Measurements from ENCODE around the gene ESYT2.
"Not testable (repeated sequence)": the region's sequence is repeated elsewhere in the genome, so short reads cannot be mapped to it uniquely, and the experiment has no call there.

The ESYT2 gene

GRCh38 chr7:158856883-158857668, 27.8 kb upstream of the ESYT2 start:
- no peak for DNase-seq (ENCODE audit: low read depth)

DNA sequence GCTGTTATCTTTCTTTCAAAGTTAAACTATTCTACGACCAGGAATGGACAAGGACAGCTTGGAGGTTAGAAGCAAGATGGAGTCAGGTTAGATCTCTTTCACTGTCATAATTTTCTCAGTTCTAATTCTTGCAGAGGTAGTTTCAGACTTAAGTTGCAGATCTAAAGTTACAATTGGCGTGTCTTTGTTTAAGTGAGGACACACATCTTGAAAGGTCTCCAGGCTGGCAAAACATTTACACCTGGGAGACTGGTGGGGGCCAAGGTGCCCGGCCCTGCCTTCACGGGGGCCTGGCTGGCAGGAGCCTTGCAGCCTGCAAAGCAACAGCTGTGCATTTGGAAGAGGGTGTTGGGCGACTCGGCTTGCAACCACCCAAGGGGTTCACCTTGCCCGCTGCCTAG, 25.4 kb upstream of the ESYT2 start:
- DNase-seq (ENCODE audit: low read depth), result no peak

- no peak for DNase-seq (ENCODE audit: low read depth)
Observed at GRCh38 chr7:158850545-158851102, 21.3 kb upstream of the ESYT2 start.

DNA sequence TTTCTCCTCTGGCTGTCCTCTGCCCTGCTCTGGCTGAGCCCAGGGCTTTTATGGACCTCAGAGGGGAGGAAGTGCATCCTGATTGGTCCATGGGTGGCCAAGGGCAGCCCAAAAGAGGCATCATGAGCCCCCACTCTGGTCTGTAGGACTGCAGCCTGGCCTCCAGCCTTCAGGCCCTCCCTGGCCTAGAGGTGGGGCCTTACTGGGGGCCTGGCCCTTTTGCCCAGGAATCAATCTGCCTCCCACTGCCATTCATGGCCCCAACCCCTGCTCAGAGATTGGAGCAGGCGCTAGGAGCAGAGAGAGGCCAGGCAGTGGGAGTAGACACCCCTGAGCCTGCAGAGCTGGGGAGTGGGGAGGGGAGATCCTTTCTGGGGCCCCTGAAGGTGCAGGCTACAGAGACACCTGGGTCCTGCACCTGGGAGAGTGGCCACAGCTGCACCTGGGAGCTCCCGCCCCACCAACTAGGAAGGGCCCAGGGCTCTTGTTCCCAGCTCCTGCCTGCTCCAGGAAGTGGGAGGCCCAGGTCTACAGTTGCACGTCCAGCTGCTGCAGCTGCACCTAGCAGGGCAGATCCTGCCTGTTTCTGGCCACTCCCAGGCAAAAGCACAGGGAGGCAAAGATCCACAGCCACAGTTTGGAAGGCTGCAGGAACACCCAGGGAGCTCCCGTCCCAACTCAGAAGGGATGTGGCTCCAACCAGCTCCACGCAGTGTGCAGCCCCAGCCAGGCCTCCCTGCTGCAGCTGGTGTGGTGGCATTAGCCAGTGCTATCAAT, 20.6 kb upstream of the ESYT2 start:
- no peak for DNase-seq (ENCODE audit: low read depth)

DNA sequence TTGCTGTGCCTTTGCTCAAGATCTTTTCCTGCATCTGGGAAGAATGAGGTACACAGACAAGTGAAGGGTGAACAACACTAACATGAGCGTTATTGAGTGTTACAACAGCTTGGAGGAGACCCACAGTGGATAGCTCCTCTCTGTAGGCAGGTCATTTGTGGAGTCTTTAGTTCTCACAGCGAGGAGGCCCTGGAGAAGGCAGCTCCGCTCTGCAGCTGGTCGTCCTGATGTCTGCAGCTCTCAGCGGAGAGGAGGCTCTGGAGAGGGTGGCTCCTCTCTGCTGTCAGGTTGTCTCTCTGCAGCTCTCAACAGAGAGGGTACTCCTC, 20.1 kb upstream of the ESYT2 start:
- no peak for DNase-seq (ENCODE audit: low read depth)

GRCh38 chr7:158847451-158847866, 18.1 kb upstream of the ESYT2 start:
- DNase-seq (ENCODE audit: low read depth), result no peak

GRCh38 chr7:158846304-158846703, 17.0 kb upstream of the ESYT2 start:
- DNase-seq (ENCODE audit: low read depth), result no peak

- no peak for DNase-seq (ENCODE audit: low read depth)
Observed at GRCh38 chr7:158843771-158844170, 14.5 kb upstream of the ESYT2 start.

GRCh38 chr7:158842486-158842885, 13.2 kb upstream of the ESYT2 start:
- no peak for DNase-seq (ENCODE audit: low read depth)

- DNase-seq (ENCODE audit: low read depth), result no peak
Observed at GRCh38 chr7:158840604-158841003, 11.3 kb upstream of the ESYT2 start.

- not testable (repeated sequence) for DNase-seq (ENCODE audit: low read depth)
Observed at GRCh38 chr7:158839177-158839576, 9.9 kb upstream of the ESYT2 start.

GRCh38 chr7:158837790-158838637, 8.7 kb upstream of the ESYT2 start:
- no peak for DNase-seq (ENCODE audit: low read depth)

DNA sequence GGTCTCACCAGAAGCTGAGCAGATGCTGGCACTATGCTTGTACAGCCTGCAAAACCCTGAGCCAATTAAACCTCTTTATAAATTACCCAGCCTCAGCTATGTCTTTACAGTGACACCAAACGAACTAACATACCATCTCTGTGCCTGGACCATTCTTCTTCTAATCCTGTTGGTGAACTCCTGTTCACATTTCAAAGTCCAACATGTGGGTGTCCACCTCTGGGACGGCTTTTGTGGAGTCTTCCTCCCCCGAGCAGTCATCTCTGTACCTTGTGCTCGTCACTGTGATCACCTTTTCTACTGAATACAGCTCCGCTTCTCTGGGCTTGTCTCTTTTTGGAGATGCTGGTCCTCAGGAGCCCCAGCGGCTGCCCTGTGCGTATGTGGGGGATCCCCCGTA, 7.4 kb upstream of the ESYT2 start:
- DNase-seq (ENCODE audit: low read depth), result no peak

DNA sequence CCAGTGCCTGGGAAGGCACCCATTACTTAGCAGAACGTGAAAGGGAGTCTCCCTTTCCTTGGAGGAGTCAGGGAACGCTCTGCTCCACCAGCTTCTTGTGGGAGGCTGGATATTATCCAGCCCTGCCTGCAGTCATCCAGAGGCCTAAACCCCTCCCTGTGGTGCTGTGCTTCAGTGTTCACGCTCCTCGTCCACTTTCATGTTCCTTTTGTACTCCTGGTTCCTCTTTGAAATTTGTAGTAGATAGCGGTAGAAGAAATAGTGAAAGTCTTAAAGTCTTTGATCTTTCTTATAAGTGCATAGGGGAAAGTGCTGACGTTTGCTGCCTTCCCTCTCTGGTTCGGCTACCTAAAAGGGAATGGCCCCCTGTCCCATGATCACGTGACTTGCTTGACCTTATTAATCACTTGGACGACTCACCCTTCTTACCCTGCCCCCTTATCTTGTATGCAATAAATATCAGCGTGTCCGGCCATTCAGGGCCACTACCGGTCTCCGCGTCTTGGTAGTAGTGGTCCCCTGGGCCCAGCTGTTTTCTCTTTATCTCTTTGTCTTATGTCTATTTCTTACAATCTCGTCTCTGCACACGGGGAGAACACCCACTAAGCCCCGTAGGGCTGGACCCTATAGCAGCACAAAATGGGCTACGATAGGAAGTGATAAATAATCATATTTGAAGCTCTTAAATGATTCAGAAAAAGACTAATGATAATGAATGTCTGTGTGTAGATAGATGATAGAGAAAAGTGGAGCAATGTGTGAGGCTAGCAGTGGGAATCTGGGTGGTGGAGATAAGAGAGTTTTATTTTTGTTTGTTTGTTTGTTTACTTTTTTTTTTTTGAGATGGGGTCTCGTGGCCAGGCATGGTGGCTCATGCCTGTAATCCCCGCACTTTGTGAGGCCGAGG, 5.8 kb upstream of the ESYT2 start:
- no peak for DNase-seq (ENCODE audit: low read depth)

DNA sequence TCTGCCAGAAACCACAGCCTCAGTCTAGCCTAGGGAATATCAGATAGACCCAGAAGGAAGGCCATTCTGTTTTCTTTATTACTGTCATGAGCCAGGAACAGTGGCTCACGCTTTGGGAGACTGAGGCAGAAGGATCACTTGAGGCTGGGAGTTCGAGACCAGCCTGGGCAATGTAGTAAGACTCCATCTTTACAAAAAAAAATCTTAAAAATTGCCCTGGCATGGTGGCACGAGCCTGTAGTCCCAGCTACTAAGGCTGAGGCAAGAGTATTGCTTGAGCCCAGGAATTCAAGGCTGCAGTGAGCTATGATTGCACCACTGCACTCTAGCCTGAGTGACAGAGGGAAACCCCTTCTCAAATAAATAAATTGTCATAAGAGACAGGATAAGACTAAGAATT, 3.7 kb upstream of the ESYT2 start:
- DNase-seq (ENCODE audit: low read depth), result no peak

- no peak for DNase-seq (ENCODE audit: low read depth)
Observed at GRCh38 chr7:158831738-158832091, 2.4 kb upstream of the ESYT2 start.

GRCh38 chr7:158830211-158830723, 958 bp upstream of the ESYT2 start:
- DNase-seq (ENCODE audit: low read depth), result no peak

GRCh38 chr7:158829021-158829341, 328 bp downstream of the ESYT2 start:
- peak; percentile 53 for DNase-seq (ENCODE audit: low read depth)

GRCh38 chr7:158828133-158829020, 932 bp downstream of the ESYT2 start:
- DNase-seq (ENCODE audit: low read depth), result peak; percentile 12

All from T follicular helper cell (primary cell).